SW 1271 (cell line): Measurements from ENCODE around the gene TMEM191B.
"Not testable (repeated sequence)": the region's sequence is repeated elsewhere in the genome, so short reads cannot be mapped to it uniquely, and the experiment has no call there.

ENCODE experiments used
- DNase-seq, 2 experiments: peaks; one replicate each; lab custom pipeline; 2025; lab: John Stamatoyannopoulos, UW

Gene TMEM191B

GRCh38 chr22:18558516-18558915 lies 30.9 kb downstream of the TMEM191B start:
- not testable (repeated sequence) for DNase-seq

DNA sequence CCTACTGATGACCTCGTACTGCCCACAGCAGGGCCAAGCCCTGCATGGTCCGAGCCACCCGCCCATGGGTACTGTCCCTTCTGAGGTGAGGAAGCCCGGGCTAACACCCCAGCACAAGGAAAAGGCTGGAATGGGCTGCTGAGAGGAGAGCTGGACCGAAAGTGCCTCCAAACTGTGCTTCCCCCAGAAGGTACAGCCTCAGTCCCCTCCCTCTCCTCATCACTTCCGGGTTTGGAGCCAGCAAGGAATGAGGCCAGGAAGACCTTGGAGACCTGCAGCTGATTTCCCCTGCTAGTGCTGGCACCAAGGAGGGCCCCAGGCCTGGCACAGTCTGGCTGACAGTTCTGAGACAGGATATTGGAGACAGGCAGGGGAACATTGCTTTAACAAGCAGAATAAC lies 31.3 kb downstream of the TMEM191B start:
- DNase-seq, result not testable (repeated sequence)

DNA sequence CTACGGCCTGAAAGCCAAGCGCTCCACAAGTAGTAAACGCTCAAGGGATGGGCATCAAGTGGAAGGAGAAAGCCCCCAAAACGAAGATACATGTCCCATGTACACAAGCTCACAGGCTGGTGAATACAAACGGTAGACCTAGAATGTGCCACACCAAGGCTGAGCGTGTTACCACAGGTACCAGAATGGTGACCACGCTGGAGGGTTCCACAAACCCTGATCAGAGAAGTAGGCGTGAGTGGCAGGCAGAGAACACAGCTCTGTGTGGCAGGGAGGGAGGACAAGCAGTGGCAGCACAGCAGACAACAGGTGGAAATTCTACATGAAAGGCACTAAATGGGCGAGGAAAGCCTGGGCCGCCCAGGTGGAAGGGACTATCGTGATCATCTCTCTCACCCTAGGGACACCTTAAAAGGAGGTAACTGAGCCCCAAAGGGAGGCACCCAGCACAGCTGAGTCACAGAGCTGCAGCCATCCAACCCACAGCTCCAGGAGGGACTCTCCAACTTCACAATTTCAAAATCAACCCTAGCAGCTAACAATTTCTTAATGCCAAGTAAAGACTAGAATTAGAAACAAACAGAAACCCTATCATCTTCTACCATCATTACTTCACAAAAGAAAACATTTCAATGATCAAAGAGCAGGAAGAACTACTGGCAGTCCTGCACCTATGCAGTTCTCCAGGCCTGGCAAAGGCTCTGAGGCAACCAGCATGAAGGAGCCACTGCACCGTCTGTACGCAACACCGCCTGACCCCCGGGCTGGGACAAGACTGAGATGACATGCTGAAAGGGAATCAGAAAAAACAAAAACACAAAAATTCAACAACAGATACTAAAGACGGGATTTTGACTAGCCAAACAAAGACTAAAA lies 32.7 kb downstream of the TMEM191B start:
- not testable (repeated sequence) for DNase-seq

DNA sequence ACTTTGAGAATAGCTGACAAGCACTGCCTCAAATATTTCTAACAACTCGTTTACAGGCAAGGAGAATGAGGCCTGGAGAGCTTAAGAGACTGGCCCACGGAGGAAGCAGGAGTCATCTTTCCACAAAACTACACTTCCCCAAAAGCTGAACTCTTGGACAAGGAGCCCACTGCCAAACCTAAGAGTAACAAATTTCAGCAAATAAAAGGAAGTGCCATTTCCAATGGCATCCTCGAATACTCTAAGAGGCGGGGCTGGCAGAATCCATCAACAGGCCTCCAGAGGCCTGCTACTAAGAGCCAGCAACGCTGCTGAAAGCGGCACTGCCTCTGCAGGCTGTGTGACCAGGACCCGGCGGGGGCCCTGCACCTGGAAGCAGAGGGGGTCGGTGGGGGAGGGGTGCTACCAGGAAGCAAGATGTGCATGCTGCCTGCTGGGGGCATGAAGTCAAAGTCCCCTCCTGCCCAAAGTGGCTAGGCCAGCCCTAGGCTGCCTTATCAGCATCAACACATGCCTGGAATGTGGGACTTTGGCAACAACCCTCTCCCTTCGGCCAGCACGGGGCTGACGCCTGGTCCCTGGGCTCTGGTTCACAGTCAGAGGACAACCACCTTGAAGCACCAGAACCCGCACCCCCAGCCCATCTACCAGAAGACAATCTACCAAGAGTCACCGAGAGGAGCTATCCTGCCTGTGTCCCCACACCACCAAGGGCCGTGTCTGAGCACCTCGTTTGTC lies 43.1 kb downstream of the TMEM191B start:
- not testable (repeated sequence) for DNase-seq

- not testable (repeated sequence) for DNase-seq
Observed at GRCh38 chr22:18573483-18574164, 46.0 kb downstream of the TMEM191B start.

- not testable (repeated sequence) for DNase-seq
Observed at GRCh38 chr22:18574555-18574954, 47.0 kb downstream of the TMEM191B start.

GRCh38 chr22:18575686-18576085 lies 48.1 kb downstream of the TMEM191B start:
- not testable (repeated sequence) for DNase-seq

GRCh38 chr22:18577090-18577818 lies 49.7 kb downstream of the TMEM191B start:
- not testable (repeated sequence) for DNase-seq

DNA sequence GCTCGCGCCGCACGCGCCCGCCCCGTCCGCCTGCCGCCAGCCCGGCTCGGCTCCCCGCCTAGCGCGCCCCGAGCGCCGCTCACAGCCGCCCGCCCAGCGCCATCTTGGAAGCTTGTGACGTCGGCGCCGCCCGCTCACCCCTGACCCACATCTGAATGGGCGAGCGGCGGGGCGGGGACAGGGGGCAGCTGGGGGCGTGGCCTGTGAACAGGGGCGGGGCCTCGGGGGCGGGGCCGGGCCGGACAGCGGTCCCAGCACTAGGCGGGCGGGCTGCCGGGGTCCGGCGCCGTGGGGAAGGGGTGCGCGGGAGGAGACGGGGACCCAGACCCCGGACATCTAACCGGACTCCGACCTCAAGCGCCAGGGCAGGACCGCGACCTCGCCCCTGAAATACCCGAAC lies 50.2 kb downstream of the TMEM191B start:
- not testable (repeated sequence) for DNase-seq
